Medulla oblongata (tissue), 1 donor: ENCODE measurements around the gene EPB41.
"Not testable (repeated sequence)": the region's sequence is repeated elsewhere in the genome, so short reads cannot be mapped to it uniquely, and the experiment has no call there.

Source experiments
- DNase-seq: peaks from one replicate; pipeline ENCODE4 v3.0.0-alpha.2; 2015; ENCODE audit errors: extremely low spot score

The EPB41 gene

GRCh38 chr1:28914228-28915030, at the start of gene EPB41:
Gene EPB41 (plus strand): TSS chr1:28914569. CDS start chr1:28987438, 72,869 bp downstream.
- peak; percentile 90 for DNase-seq

- DNase-seq = no peak
Observed at GRCh38 chr1:28864695-28865094, 49.7 kb upstream of the EPB41 start.

GRCh38 chr1:28865997-28866650, 48.2 kb upstream of the EPB41 start:
- DNase-seq = no peak

- DNase-seq = no peak
Observed at GRCh38 chr1:28867850-28868249, 46.5 kb upstream of the EPB41 start.

- DNase-seq = no peak
Observed at GRCh38 chr1:28869952-28870351, 44.4 kb upstream of the EPB41 start.

GRCh38 chr1:28871631-28872401, 42.6 kb upstream of the EPB41 start:
- DNase-seq = no peak

- not testable (repeated sequence) for DNase-seq
Observed at GRCh38 chr1:28875134-28875533, 39.2 kb upstream of the EPB41 start.

DNA sequence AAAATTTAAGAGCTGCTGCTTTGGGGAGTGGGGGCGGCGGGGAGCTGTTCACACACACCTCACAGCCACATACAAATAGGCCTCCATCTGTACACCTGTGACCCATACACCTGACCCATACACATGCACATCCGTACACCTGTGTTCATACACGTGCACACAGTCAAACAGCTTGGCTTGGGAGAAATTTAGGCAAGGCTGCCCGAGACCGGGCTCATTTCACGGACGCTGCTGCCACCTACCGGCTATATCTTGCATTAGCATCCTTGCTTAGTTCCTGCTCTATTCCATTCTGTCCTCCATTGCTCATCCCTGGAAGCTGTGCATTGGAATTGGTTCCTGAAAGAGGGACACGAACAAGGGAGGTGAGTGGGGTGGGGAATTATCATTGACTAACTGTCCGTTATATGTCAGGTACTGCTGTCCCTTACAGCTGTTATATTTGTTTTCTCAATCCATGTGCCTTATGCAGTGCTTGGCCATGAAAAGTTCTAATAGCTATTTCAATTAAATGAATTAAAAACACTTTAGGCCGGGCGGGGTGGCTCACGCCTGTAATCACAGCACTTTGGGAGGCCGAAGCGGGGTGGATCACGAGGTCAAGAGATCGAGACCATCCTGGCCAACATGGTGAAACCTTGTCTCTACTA, 37.1 kb upstream of the EPB41 start:
- DNase-seq = peak; percentile 83

DNA sequence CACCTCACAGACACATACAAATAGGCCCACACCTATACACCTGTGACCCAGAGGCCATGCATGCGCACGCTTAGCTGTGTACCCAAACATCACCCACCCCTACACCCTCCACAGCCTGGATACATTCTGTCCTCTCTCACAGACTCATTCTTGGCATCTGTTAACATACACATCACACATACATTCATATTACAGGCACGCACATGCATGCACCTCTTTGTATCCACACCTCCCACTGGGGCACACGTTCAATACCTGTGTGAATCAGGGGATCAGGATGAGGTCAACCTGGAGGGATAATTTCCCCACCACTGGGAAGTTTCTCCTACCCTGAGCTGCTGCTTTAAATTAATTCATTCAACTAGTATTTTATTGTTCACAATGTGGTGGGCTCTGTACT, 35.6 kb upstream of the EPB41 start:
- DNase-seq = no peak

DNA sequence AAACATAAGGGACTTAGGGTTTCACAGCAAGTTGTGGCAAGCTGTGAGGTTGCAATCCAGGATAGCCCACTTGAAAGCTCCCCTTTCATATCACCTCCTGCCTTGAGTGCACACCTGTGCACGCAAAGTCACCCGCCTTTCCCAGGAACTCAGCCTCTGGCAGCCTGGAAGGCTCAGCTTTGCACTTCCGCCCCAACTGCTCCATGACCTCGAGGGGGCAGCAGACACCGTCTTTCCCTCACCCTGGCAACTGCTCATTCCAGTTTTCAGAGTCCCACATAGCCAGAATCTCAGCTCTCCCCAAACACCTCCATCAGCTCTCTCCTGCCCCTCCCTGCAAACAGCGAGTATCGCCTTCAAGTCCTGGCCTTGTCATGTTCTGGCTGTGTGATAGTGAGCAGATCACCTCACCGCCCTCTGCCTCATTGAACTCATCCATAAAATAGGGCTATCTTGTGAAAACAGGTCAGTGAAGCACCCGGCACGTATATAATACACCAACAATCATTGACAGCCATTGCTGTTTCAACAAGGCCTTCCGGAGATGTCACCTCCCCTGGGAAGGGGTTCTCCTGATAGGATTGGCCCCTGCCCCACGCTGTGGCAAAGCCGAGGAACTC, 32.2 kb upstream of the EPB41 start:
- DNase-seq = peak; percentile 92

GRCh38 chr1:28883242-28883616, 31.1 kb upstream of the EPB41 start:
- DNase-seq = no peak

DNA sequence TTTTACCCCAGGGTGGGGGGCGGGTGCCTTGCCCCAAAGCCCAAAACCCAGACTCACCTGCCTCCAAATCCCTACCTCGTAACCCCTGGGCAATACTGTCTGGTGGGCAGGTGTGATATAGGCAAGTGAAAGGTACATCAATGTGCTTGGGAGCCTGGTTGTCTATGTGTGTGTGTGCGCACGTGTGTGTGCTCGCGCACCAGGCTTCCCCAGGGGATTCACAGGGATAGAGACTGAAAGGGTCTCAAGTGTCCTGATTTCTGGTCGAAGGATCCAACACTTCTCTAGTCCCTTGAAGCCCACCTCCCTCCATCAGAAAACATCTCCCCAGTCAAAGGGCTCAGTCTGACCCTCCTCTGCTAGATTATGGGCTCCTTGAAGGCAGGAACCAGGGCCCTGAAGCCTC, 28.9 kb upstream of the EPB41 start:
- DNase-seq = no peak

GRCh38 chr1:28885977-28886730, 28.2 kb upstream of the EPB41 start:
- DNase-seq = peak; percentile 17

- DNase-seq = peak; percentile 73
Observed at GRCh38 chr1:28886731-28887418, 27.5 kb upstream of the EPB41 start.

- peak; percentile 24 for DNase-seq
Observed at GRCh38 chr1:28887419-28887834, 26.9 kb upstream of the EPB41 start.

- no peak for DNase-seq
Observed at GRCh38 chr1:28887835-28888682, 26.3 kb upstream of the EPB41 start.

DNA sequence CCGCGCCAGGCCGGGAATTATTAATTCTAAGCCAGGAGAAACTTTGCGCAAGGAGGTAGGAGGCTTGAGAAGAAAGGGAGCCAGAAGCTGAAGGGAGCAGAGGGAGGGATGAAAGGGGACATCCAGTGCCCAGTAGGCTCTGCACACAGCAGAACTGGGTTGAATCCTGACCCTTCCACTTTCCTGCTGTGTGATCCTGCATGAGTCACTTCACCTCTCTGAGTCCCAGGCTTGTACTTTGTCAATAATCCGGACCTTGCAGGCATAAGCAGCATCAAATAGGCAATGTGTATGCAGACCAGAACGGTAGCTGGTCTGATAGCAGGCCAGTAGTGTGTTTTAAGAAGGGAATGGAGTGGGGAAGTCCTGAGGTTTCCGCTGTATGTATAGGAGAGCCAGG, 25.5 kb upstream of the EPB41 start:
- DNase-seq = no peak

- DNase-seq = no peak
Observed at GRCh38 chr1:28889357-28889756, 25.0 kb upstream of the EPB41 start.

GRCh38 chr1:28890435-28890834, 23.9 kb upstream of the EPB41 start:
- no peak for DNase-seq
